Measurements from ENCODE around the gene DTNBP1.

The DTNBP1 gene

GRCh38 chr6:15516378-15516777 lies 146.4 kb downstream of the DTNBP1 start:
- Histone ChIP-seq H2AFZ (no peak overlapping the region), H3K36me3 (ENCODE audit: control insufficient read depth, insufficient read depth, low read length) (no peaks in the 10 kb centered on the region), H3K9ac (no peak overlapping the region), H3K79me2 (no peaks in the 10 kb centered on the region), H3K4me1 (peaks cover 10% of the 10 kb centered on the region), H3K4me2 (ENCODE audit: low read length) (no peak overlapping the region), H3K27ac (no peak overlapping the region), H3K9me3 (ENCODE audit: control insufficient read depth, low read length) (no peaks in the 10 kb centered on the region), H3K27me3 (ENCODE audit: control insufficient read depth, insufficient read depth, low read length) (no peaks in the 10 kb centered on the region), H3K4me3 (ENCODE audit: low read depth, low read length) (no peak overlapping the region)
- no peak for TF ChIP-seq CTCF (IDR thresholded peaks at IDR 0.05)

DNA sequence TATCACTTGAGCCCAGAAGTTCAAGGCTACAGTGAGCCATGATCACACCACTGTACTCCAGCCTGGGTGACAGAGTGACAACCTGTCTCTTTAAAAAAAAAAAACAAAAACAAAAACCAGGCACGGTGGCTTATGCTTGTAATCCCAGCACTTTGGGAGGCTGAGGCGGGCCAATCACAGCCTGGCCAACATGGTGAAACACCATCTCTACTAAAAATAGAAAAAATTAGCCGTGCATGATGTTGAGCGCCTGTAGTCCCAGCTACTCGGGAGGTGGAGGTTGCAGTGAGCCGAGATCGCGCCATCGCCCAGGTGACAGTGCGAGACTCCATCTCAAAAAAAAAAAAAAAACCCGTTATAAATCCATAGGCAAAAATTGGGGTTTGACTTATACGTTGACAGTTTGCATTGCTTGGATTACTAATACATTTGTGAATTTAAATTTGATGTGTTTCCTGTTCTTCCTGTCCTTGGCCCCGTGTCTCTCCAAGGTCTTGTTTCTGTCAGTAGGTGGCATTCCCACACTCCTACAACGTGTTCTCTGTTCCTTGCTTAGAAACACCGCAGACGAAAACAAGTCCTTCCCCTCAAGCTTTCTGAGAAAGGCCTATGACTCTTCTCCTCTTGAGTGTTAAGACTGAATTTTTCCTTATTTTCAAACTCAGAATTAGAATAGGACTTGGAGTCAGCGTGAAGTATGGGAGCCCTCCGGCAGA lies 147.0 kb downstream of the DTNBP1 start:
- Histone ChIP-seq H3K9me3 (ENCODE audit: control insufficient read depth, low read length) (no peaks in the 10 kb centered on the region), H3K4me1 (peaks cover 10% of the 10 kb centered on the region), H3K27ac (no peak overlapping the region), H3K4me3 (ENCODE audit: low read depth, low read length) (no peak overlapping the region), H3K36me3 (ENCODE audit: control insufficient read depth, insufficient read depth, low read length) (no peaks in the 10 kb centered on the region), H3K27me3 (ENCODE audit: control insufficient read depth, insufficient read depth, low read length) (no peaks in the 10 kb centered on the region), H3K4me2 (ENCODE audit: low read length) (no peak overlapping the region), H3K79me2 (peaks cover 2% of the 10 kb centered on the region), H2AFZ (no peak overlapping the region), H3K9ac (no peak overlapping the region)
- TF ChIP-seq CTCF (IDR thresholded peaks at IDR 0.05) = no peak

GRCh38 chr6:15515226-15515625 lies 147.6 kb downstream of the DTNBP1 start:
- H3K79me2 ChIP-seq = peaks cover 5% of the 10 kb centered on the region
- no peak overlapping the region for H2AFZ ChIP-seq
- no peaks in the 10 kb centered on the region for H3K36me3 ChIP-seq (ENCODE audit: control insufficient read depth, insufficient read depth, low read length)
- peaks cover 10% of the 10 kb centered on the region for H3K4me1 ChIP-seq
- no peak overlapping the region for H3K4me2 ChIP-seq (ENCODE audit: low read length)
- no peaks in the 10 kb centered on the region for H3K9me3 ChIP-seq (ENCODE audit: control insufficient read depth, low read length)
- H3K27ac ChIP-seq = no peak overlapping the region
- TF ChIP-seq CTCF (IDR thresholded peaks at IDR 0.05) = no peak
- H3K4me3 ChIP-seq (ENCODE audit: low read depth, low read length) = no peak overlapping the region
- no peaks in the 10 kb centered on the region for H3K27me3 ChIP-seq (ENCODE audit: control insufficient read depth, insufficient read depth, low read length)
- H3K9ac ChIP-seq = no peak overlapping the region

DNA sequence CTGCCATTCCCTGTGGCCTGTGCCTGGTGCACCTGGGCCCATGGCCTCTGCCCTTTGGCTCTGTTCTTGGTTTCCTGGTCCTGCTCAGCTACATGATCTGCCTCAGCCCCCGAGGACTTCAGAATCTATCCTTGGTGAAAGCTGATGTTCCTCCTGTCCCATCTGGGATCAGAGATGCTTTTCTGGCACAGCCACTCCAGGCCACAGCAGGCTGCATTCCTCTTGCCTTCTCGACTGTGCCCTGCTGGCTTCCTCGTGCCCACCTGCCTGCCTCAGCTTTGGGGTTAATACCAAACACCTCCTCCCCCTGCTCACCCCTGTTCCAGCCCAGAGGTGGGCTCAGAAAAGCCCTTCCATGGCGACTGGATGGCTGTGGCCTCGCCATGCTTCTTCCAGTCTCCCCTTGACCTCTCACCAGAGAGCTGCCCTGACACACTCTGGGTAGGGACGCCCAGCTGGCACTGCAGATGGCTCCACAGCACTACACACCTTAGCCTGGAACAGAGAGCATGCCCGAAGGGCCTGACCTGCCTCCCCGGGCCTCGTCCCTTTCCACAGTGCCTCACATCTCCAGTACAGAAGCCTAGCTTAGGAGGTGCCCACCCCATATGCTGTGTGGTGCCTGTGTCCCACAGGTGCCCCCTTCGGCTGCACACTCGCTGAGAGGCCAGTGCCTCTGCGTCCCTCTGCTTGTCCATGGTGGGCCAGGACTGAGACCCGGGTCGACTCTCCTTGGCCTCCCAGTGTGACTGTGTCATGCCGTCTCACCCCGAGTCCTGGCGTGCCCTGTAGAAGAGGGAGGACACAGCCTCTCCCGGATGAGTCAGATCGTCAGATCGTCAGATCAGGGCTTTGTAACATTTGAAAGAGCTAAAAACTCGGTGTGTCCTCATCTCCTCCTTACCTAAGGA lies 148.8 kb downstream of the DTNBP1 start:
- no peak overlapping the region for H3K27ac ChIP-seq
- no peaks in the 10 kb centered on the region for H3K9me3 ChIP-seq (ENCODE audit: control insufficient read depth, low read length)
- no peak overlapping the region for H3K9ac ChIP-seq
- H2AFZ ChIP-seq = no peak overlapping the region
- peaks cover 5% of the 10 kb centered on the region for H3K79me2 ChIP-seq
- H3K36me3 ChIP-seq (ENCODE audit: control insufficient read depth, insufficient read depth, low read length) = no peaks in the 10 kb centered on the region
- no peak overlapping the region for H3K4me2 ChIP-seq (ENCODE audit: low read length)
- H3K4me1 ChIP-seq = peaks cover 8% of the 10 kb centered on the region
- H3K27me3 ChIP-seq (ENCODE audit: control insufficient read depth, insufficient read depth, low read length) = no peaks in the 10 kb centered on the region
- no peak overlapping the region for H3K4me3 ChIP-seq (ENCODE audit: low read depth, low read length)
- TF ChIP-seq CTCF (IDR thresholded peaks at IDR 0.05) = no peak
